Tibial artery (tissue), 4 donors: Measurements from ENCODE around the gene PRSS21.

ENCODE experiments used
- DNase-seq, 2 donors: peaks; one replicate each; pipeline ENCODE4 v3.0.0-alpha.2; 2019
- H3K27ac ChIP-seq, 2 donors: fragments of 200-600 bp; sonication (generic) in 1 of 2; 1 replicate in 1 of 2; 2 replicates in 1 of 2; pipeline ENCODE4 v1.5.1; 2018 to 2019; ENCODE audit warnings: mild to moderate bottlenecking in 1 of 2
- H3K27me3 ChIP-seq, 2 donors: fragments of 200-600 bp; sonication (generic) in 1 of 2; one replicate each; pipeline versions ENCODE4 v1.5.1 to v1.6.0; 2016 to 2019
- H3K36me3 ChIP-seq, 3 donors: fragments of 200-600 bp; sonication (generic) in 2 of 3; one replicate each; pipeline ENCODE4 v1.5.1; 2016 to 2019; ENCODE audit warnings: mild to moderate bottlenecking in 2 of 3
- H3K4me1 ChIP-seq, 4 donors: fragments of 200-600 bp; sonication (generic) in 2 of 4; 1 replicate in 3 of 4; 2 replicates in 1 of 4; pipeline ENCODE4 v1.5.1; 2016 to 2019
- H3K4me3 ChIP-seq, 2 donors: fragments of 200-600 bp; sonication (generic) in 1 of 2; 1 replicate in 1 of 2; 2 replicates in 1 of 2; pipeline ENCODE4 v1.5.1; 2018 to 2019; ENCODE audit warnings: mild to moderate bottlenecking in 2 of 2
- H3K9me3 ChIP-seq, 3 donors: fragments of 200-600 bp; sonication (generic) in 1 of 3; one replicate each; pipeline ENCODE4 v1.5.1; 2016 to 2019
- CTCF ChIP-seq, 2 experiments: fragments of 200-600 bp in 1 of 2; fragments of 450-650 bp in 1 of 2; IDR thresholded peaks; one replicate each; pipeline ENCODE4 v1.5.1; 2017 to 2019; ENCODE audit warnings: antibody characterized with exemption in 2 of 2, mild to moderate bottlenecking in 1 of 2, moderate library complexity in 1 of 2
- intact Hi-C: fragments of 100-400 bp; cut with DNase I; formaldehyde crosslinking; loops from one replicate; pipeline ENCODE4 v1.15.0; 2023; ENCODE audit warnings: low total_unique reads

The PRSS21 gene

GRCh38 chr16:2819939-2820835, 3.1 kb downstream of the PRSS21 start:
- intact Hi-C loops = no loop called here
- no peaks in the 10 kb centered on the region for H3K36me3 ChIP-seq
- DNase-seq = peak; percentile 10 to 24
- no peak for TF ChIP-seq CTCF (IDR thresholded peaks at IDR 0.05)
- peaks cover 0 to 65% of the 10 kb centered on the region in 2 donors for H3K27me3 ChIP-seq
- no peak overlapping the region for H3K4me3 ChIP-seq
- H3K9me3 ChIP-seq = no peaks in the 10 kb centered on the region
- no peak overlapping the region for H3K27ac ChIP-seq
- H3K4me1 ChIP-seq = no peaks in the 10 kb centered on the region

- Histone ChIP-seq H3K27ac (no peak overlapping the region), H3K27me3 (peaks cover 0 to 65% of the 10 kb centered on the region in 2 donors), H3K36me3 (no peaks in the 10 kb centered on the region), H3K4me1 (no peaks in the 10 kb centered on the region), H3K9me3 (no peaks in the 10 kb centered on the region), H3K4me3 (no peak overlapping the region)
- intact Hi-C loops = no loop called here
- no peak for TF ChIP-seq CTCF (IDR thresholded peaks at IDR 0.05)
- peak; percentile 5 to 54 for DNase-seq
These were observed 3.9 kb downstream of the PRSS21 start for GRCh38 chr16:2820836-2821486.

GRCh38 chr16:2821487-2822157, 4.6 kb downstream of the PRSS21 start:
- Histone ChIP-seq H3K9me3 (no peaks in the 10 kb centered on the region), H3K27me3 (peaks cover 0 to 61% of the 10 kb centered on the region in 2 donors), H3K4me3 (no peak overlapping the region), H3K27ac (no peak overlapping the region), H3K36me3 (no peaks in the 10 kb centered on the region), H3K4me1 (no peaks in the 10 kb centered on the region)
- intact Hi-C loops = no loop called here
- DNase-seq = peak; percentile 12 to 32
- TF ChIP-seq CTCF (IDR thresholded peaks at IDR 0.05) = no peak

GRCh38 chr16:2822158-2822495, 5.1 kb downstream of the PRSS21 start:
- Histone ChIP-seq H3K9me3 (no peaks in the 10 kb centered on the region), H3K4me3 (no peak overlapping the region), H3K27me3 (peaks cover 0 to 60% of the 10 kb centered on the region in 2 donors), H3K4me1 (no peaks in the 10 kb centered on the region), H3K36me3 (no peaks in the 10 kb centered on the region), H3K27ac (no peak overlapping the region)
- DNase-seq = peak in 1 of 2 donors; percentile 21
- no peak for TF ChIP-seq CTCF (IDR thresholded peaks at IDR 0.05)
- intact Hi-C loops = no loop called here

- Histone ChIP-seq H3K27ac (no peak overlapping the region), H3K4me1 (no peaks in the 10 kb centered on the region), H3K27me3 (peaks cover 0 to 57% of the 10 kb centered on the region in 2 donors), H3K9me3 (no peaks in the 10 kb centered on the region), H3K4me3 (no peak overlapping the region), H3K36me3 (no peaks in the 10 kb centered on the region)
- intact Hi-C loops = no loop called here
- TF ChIP-seq CTCF (IDR thresholded peaks at IDR 0.05) = no peak
- DNase-seq = no peak
These were observed 5.5 kb downstream of the PRSS21 start for GRCh38 chr16:2822496-2822895.
